HG02610 (cell line): ENCODE measurements around the gene BOC.

Experiments
- ATAC-seq: cut with Tn5 transposase; IDR thresholded peaks from one replicate; pipeline ENCODE4 v1.9.1; 2021; ENCODE audit warnings: mild to moderate bottlenecking, moderate library complexity; ENCODE audit not compliant: unreplicated experiment

The BOC gene

DNA sequence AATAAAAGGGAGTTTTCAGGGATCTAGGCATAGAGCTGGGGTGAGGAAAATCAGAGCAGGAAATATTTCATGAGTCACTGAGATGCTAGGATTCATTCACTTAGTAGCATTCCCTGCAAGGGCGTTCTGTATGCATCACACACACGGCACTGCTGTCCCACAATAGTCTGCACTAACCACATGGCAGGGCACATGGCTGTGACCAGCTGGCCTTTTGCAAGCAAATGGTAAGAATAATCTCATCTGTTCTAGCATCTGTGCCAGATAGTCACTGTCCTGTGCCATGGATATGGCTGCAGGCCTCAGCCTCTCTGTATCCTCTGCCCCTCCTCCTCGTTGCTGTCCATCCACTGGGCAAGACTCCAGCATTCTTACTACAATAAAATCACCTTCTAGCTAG lies 37.8 kb downstream of the BOC start:
- no peak for ATAC-seq

DNA sequence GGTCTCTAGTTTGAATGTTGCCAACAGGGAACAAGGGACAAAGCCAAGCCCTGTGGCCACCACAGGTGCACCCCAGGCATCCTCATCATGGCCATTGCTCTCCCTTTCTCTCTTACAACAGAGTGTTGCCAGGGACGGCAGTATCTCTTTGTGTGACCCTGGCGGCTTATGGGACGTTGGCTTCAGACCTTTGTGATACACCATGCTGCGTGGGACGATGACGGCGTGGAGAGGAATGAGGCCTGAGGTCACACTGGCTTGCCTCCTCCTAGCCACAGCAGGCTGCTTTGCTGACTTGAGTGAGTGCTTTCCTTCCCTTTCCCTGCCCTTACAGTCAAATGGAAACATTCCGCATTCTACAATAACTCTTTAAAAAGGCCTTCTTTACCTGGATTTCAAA lies 38.2 kb downstream of the BOC start:
- ATAC-seq: no peak

DNA sequence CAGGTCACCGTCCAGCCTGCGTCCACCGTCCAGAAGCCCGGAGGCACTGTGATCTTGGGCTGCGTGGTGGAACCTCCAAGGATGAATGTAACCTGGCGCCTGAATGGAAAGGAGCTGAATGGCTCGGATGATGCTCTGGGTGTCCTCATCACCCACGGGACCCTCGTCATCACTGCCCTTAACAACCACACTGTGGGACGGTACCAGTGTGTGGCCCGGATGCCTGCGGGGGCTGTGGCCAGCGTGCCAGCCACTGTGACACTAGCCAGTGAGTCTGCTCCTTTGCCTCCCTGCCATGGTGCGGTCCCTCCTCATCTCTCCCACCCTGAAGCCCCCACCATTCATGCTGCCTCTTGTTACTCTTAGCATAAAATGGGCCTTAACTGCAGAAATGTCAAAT lies 39.2 kb downstream of the BOC start:
- ATAC-seq: no peak

DNA sequence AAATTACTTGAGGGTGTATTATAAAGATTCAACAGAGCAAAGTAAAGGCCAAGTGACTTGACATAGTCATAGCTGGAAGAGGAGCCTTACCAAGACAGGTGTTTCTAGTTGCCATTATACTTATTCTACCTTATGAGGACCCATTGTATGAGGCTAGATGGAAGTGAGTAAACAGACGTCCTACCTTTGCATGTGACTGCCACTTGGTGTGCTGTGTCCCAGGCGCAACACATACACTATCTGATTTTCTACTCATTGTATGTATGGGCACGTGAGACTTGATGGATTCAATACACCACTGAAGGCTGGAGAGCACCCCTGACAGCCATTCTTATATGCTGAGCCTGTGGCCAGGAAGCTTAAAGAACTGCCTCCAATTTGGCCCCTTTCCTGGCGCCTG lies 40.5 kb downstream of the BOC start:
- no peak for ATAC-seq

DNA sequence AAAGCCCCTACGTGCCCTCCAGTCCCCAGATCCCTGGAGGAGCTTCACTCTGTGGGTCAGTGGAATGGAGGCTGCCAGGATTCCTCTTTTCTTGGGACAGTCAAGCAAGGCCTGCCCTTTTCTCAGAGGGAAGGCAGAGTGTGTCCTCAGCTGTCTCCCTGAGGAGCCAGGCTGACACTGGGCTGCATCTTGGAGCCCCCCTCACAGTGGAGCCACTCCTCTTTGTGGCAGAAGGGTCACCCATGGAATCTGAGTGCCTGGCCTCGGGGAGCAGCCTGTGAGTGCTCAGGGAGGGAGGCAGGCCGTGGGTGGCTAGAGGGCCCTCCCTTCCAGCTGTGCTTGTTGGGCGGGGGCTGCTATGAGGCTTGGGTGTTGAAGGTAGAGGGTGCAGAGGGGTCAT lies 41.2 kb downstream of the BOC start:
- no peak for ATAC-seq

DNA sequence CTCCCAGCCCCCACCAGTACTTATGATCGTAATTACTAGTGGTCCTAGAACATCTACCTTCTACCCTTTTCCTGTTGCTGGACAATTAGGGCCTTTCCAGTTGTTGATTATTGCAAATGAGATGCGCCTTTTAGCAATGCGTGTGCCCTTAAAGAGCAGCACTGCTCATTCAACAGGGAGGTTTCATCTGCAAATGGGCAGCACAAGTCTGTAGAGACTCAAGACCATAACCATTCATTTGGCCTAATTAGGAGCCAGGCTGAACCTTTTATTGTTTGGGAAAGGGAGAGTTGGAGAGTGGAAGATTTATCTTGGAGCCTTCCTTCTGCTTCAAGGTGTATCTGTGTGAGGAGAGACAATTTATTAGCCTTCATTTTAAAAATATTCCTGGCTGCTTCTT lies 42.3 kb downstream of the BOC start:
- ATAC-seq: no peak

DNA sequence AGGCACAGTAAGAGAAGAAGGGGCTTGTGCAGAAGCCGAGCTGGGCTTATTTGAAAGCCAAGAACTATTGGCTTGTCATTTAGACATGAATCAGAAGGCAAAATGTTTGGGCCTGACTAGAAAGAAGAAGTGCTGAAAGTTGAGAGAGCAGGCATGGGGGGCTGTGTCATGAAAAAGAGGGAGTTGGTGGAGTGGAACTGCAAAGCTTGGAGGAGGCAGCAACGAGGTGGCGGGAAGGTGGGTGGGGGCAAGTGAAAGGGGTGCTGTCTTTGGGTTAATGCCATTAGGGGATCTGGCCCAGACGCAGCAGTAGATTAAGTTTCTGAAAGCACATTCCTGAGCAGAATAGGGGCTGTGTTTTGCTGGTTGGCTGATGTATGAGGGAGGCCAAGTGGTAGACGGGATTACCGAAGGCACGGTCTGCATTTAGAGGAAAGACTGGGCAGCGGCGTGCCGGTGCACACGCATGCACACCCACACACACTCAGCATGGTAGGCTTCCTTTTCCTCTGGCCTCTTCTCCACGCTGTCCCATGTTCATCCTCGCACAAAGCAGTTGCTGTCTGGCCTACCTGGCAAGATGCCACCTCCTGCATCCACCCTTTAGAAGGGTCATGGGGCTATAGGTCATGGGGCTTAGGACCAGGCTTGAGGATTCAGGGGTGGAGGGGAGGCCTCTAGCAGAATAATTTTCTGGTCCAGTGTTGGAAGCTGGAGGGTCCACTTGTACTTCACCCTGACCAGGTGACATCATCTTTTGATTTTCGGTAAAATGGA lies 43.0 kb downstream of the BOC start:
- no peak for ATAC-seq

DNA sequence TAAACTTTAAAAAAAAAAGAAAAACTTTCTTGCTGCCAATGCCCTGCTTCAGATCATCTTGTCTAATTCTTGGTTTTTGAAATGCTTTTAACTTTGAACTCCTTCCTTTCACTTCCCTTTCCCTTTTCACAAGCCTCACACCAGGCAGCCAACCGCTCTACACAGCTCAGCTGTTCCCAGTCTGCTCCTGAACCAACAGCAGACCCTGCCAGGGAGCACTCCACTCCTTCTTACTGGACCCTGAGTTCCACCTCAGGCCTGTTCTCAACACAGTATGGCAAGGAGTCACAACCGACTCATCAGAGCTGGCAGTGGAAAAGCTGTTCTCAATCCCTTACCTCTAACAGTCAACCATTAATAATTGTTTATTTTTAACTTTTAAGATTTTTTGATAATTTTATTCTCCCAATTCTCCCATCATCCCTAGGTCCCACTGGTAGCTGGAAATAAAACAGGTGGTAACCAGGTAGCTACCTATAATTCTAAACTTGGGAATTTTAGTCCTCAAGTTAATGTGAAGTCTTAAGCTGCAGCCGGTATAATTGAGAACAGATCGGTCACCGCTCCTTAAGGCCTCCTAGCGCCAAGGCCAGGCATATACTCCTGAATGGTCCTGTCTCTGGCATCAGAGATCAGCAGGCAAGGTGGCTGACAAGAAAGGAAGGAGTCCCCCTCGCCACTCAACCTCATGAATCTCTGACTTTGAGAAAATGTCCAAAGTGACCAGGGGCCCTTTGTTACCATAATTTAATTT lies 43.9 kb downstream of the BOC start:
- no peak for ATAC-seq

DNA sequence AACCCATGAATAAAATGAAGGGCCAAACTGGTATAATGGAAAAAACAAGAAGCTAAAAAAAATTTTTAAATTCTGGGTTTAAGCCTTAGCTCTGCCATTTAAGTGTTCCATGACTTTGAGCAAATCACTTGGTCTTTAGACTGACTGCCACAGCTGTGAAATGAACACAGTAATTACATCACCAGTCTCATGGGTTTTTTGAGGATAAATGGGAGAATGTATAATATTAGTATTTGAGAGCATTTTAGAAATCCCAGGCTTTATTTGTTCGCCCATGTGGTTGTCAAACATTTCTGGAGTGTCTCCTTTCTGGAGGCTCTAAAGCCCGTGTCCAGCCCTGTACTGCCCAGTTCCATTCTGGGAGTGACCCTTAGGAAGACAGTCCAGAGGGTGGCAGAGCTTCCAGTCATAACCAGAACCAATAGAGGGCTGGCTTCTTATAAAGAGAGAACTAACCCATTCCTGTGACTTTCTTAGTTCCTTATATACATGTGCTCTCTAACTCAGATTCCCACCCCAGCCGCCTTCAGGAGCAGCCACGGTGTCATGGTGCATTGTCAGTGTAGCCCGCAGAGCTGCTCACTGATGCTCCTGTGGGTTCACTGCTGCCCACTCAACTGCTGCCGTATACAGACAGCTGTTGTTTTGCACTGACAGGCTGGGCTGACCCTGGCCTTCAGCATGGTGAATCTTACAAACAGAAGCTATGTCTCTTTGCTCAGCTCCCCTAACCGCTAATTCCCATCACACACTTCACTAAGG lies 44.7 kb downstream of the BOC start:
- peak; percentile 55 for ATAC-seq

DNA sequence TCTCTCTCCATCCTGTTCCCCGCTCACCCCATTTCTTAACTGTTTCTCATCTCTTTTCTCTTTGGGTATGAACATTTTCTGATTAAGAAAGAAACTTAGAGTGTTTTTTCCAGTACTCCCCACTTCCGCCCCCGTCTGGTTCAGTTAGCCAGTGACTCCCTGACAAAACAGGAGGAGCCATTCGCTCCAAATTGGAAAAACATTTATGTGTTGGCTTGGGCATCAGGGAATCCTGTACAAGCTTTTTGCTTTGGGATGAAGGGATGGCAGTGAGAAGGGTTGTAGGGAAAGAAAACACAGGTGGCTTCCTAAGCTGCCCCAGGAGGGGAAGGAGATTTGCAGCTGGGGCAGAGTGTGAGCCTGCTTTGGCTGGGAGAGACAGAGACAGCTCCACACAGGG lies 47.0 kb downstream of the BOC start:
- no peak for ATAC-seq

DNA sequence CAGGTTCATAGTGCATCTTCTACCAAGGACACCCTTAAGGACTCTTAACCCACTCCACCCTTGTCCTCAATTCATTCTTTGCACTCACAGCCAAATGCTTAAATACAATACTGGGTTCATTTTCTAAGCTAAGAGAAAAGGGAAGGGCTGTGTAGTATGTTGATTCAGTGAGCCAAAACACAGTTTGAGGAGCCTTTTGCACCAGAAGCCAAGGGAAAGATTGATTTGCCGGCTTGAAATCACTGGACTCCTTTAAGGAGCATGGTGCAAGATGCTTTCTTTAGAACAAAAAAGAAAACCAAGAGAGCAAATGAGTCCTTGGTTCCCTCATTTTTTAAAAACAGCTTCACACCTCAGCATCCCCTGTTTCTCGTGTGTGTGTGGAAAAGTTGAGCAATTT lies 47.8 kb downstream of the BOC start:
- no peak for ATAC-seq

DNA sequence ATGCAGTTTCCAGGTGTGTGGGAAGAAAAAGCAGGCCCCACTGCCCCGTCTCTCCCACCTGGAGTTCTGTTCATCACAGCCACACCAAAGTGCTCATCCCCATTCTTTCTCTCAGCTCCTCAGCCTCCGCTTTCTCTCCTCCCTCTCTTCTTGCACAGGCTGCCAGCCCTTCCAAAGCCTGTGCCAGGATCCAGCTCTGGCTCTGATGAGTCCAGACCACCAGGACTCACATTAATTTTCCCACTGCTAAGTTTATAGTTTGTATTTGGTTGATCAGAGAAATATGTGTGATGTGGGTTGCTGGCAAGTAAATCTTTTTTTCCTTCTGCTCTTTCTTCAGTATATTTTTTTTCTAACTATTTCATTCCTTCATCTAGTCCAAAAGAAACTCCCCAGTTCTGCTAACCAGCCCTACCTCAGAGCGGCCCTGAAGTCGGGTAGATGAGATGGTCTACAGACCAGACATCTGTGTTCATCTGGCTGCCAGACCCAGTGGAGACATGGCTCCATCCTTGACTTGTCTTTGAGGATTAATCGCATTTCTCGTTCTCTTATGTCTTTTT lies 49.8 kb downstream of the BOC start:
- no peak for ATAC-seq

DNA sequence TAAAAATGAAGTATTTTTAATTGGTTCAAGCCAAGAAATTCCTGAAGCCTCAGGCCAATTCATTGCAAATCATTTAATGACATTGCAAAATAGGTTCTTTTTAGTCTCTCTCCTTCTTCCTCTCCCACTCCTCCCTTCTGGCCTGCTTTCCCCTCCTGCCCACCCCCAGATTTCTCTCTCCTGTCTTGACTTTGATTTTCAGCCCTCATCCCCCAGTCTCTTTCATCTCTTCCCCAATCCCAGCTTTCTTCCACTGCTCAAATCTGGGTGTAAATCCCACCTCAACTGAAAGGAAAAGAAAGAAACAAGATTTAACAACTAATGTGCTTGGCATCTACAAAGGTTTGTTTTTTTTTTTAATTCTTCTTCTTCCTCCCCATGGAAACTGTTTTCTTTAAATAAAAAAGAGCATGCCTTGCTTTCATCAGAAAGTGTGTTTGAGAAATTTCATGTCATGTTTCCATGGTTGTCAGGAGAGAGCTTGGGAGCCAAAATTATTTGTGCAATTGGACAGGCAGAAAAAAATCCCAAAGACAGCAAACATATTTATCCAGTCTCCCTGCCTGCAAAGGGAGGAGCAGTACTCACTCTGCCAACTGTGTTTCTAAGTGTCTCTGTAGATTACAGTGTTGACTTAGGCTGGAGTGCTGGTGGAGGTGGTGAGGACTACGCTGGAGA lies 50.4 kb downstream of the BOC start:
- no peak for ATAC-seq

DNA sequence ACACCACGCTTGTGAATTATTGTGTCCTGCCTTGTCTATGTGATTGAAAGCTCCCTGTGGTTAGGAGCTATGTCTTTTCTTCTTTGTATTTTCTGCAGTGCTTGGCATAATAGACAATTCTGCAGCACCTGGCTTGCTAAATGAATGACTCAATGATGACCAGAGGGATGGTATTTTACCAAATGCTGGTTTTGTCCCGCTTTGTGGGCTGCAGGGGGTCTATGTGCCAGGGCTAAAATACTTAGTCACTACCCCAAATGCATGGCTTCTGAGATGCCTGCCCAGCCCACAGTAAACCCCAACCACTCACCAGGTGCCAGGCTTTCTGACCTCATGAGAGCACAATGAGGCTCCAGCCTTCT lies 50.9 kb downstream of the BOC start:
- ATAC-seq: no peak

DNA sequence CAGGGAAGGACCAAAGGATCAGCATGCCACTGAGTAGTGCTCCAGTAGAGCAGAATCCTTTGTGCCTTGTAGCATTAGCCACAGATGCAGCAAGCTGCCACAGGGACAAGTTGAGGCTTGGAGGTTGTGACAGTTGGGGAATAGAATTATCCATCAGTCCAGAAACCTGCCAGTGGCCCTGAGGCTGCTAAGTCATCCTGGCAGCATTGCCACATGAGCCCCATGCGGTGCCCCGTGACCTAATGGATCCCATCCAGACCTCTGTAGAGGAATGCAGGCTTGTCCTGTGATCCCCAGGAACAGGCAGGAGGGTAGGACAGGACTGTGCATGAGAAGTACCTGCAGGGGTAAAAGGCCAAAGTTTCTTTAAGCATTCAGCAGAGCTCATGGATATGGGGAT lies 51.7 kb downstream of the BOC start:
- ATAC-seq: no peak

DNA sequence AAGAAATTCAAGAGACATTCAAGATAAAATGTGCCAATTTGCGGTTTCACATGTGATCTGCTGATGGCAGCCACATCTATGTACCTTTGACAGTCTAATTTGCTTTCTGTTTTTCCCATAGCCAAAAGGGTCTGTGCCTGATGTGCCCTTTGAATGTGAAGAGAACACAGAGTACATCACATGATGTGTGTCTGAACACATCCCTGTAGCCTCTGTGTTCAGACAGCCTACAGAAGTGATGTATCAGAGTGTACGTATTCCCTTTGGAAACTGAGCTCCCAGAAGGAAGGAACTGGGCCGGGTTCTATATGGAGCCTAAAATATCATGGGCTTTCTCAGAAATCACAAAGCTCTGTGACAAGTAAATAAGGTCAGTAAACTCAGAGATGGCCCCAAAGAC lies 52.4 kb downstream of the BOC start:
- ATAC-seq: no peak

DNA sequence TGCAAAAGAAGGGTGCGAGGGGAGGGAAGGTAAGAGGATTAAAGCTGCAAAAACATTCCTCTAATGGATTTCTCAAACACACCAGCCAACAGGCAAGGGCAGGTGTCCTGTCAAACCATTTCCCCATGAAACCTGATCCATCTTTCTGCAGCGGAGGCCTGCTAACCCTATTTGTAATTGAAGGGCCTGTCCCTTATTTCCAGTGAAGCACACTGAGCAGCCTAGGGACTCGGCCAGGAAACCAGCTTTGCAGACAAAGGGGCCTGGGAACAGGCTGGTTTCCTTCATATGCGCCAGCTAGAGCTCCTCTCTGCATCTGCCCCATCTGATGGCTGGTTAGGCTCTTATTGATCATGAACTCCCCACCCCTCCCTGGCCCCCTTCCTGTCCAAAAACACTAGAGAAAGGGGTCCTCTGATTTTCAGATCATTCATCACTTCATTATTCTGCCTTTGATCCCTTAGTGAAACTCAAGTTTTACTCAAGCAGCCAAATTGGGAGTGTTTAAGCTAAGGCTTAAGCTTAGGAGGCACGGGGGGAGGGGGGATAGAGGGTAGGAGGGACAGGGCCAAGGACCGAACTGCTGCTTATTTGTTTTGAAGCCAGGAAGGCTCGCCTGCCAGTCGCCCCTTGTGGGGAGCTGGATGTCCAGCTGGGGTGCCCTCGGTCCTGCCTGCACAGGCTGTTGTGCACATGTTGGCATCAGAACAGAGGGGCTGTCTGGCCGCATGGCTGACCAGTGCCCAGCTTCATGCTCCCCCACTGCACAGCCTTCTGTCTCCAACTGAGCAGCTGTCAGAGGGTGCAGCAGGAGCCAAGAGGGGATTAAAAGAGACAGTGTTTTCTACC lies 53.1 kb downstream of the BOC start:
- no peak for ATAC-seq

DNA sequence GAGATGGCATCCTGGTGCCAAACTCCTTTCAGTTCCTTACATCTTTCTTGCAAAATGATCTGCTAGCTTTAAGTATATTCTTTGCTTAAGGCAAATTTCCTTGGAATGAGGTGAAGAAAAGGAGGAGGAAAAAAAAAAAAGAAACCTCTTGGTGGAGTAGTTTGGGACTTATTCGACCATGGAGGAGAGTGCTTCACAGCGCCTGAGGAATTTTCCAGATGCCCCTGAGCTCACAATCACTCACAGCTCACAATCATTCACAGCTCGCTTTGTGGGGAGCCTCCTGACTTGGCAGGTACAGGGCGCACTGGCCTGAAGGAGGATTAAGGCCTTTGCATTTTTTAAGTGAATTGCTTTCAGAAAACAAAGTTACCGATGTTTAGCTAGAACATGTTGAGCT lies 53.9 kb downstream of the BOC start:
- ATAC-seq: no peak

DNA sequence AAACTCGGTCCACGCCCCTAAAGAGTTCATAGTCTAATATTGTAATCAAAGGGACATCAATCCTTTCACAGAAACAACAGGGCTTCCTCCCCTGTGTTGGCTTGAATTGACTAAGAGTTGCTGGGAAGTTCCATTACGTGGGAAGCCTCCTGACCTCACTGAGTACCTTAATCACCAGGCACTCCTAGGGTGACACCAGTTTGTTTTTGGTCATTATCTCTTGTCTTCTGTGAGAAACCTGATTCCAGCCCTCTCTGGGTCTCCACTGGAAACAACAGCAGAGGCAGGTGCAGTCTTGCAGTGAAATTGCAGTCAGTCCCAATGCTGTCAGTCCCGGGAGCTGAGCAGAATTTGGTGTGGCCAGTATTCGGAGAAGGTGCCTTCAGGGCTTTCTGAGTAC lies 55.4 kb downstream of the BOC start:
- ATAC-seq: no peak

DNA sequence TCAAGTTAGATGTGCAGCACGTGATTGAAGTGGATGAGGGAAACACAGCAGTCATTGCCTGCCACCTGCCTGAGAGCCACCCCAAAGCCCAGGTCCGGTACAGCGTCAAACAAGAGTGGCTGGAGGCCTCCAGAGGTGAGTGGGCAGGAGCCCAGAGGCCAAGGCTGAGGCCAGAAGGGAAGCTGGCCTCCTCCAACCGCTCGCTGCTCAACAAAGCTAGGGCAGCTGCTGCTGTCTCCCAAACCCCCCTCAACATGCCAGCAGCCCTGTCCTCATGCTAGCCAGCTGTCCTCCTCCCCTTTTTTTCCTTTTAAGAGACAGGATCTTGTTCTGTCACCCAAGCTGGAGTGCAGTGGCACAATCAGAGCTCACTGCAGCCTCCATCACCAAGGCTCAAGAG lies 57.0 kb downstream of the BOC start:
- ATAC-seq: no peak
